NCI-H2196 treated with DMSO at 0.1 percent for 48 hours (cell line): ENCODE data around the gene KLHL33.

Experiments used
- DNase-seq: peaks from one replicate; lab custom pipeline; 2025; ENCODE audit not compliant: unreplicated experiment; lab: John Stamatoyannopoulos, UW

Gene KLHL33

DNA sequence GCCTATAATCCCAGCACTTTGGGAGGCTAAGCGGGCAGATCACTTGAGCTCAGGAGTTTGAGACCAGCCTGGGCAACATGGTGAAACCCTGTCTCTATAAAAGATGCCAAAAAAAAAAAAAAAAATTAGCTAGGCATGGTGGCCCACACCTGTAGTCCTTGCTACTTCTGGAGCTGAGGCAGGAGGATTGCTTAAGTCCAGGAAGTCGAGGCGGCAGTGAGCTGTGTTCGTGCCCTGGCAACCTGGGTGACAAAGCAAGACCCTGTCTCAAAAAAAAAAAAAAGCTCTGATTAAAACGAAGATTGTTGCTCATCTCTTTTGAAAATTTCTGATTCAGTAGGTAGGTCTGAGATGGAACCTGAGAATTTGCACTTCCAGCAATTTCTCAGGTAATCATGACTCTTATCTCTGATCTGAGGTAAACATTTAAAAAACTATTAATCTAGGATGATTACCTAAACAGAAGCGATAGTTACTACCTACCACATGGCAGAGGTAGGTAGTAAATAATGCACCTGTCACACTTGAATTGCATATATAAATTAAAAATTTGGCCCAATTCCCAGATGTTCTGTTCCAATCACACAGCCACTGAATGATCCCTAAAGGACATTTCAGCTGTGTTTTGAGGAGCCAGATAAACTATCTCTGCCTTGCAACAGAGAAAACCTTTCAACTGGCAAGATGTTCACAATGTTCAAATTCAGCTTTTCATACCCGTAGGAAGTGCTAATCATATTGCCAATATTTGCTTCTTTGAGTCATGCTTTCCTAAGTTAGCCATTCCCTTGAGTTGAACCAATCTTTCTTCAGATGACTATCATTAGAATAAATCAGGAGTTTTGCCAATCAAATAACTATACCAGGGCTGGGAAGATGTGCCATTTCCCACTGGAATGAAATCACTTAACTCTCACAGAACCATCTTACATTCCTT lies 18.4 kb downstream of the KLHL33 start:
- DNase-seq: no peak

DNA sequence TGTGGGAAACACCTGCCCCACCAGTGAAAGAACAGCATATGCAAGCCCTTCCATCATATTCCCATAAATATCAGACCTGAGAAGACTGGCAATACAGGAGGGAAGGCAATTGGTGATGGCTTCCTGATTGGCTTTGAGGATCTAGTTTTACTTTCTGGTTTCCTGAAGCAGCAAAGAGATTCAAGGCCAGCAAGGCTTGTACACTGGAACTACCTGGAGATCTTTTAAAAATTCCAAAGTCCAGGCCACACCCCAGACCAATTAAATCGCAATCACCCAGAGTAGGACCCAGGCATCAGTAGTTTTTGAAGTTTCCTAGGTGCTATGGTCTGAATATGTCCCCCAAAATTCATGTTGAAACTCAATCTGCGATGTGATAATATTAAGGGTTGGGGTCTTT lies 19.7 kb downstream of the KLHL33 start:
- DNase-seq: no peak

DNA sequence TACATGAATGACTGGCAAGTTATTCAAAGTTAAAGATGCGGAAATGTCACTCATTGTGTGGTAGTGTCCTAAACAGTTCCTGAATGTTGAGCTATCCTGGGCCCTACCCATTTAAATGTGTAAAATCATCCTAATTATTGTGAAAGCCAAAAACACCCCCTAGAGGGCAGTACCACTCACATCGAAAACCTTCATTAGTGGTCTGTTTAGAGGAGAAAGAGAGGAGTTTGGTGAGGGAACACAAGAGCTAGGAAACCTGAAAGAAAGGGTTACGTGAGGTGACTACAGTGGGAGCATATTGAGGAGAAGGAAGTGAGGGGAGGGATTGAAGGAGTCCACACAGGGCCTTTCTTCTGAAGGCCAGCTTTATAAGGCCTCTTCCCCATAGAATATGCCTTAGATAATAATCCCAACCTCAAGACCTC lies 20.2 kb downstream of the KLHL33 start:
- DNase-seq: peak; percentile 35

DNA sequence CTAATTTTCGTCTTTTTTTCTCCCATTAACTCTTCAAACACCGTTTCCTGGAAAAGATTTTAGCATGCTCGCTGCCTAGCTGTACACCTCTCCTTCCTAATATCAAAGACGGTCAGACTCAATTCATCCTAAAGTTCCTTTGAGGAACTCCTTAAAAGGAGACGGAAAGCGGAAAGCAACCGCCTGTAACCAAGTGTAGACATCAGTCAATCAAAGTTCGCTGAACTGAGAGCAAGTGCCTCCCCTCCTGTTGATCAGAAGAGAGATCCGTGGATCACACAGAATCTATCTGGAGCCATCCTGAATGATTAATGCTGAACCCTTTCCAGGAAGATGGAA lies 22.3 kb downstream of the KLHL33 start:
- no peak for DNase-seq

DNA sequence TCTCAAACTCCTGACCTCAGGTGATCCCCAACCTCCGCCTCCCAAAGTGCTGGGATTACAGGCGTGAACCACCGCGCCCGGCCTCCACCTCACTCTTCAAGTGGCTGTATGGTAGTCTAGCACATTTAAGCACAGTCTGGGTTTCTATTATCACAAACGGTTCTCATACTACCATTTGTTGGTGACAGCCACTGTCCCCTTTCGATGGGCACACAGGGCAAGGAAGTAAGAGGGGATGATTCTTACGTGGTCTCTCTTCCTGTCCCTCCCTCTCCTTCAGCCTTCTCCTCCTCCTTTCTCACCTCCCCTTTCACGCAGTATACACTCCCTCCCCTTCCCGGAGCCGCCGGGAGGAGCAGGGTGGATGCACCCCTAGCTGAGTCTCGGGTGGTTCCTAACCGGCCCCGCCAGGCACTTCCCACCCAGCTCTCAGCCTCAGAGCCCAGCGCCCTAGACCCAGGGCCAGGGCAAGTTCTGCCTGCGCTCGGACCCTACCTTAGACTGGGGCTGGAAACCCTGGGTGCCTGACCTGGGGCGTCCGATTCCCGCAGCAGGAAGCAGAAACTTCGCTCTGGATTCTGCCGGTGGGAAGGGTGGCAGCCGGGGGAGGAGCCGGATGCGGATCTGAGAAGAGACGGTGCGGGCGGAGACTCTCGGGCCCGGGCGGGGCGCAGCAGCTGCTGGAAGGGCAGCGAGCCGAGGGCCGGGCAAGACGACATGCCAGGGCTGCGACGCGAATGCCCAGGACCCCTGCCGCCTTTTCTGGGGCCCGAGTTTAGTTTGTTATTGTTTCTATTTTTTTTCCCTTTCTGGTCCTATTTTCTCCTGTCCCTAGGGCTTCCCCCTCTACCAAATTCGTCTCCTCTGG lies 22.9 kb downstream of the KLHL33 start, which contains the start of gene TEP1:
TSS of gene TEP1 (minus strand) at position 626 of the 868 bp plus-strand sequence. CDS start 5,062 bp downstream, outside the sequence.
- DNase-seq: peak; percentile 81

DNA sequence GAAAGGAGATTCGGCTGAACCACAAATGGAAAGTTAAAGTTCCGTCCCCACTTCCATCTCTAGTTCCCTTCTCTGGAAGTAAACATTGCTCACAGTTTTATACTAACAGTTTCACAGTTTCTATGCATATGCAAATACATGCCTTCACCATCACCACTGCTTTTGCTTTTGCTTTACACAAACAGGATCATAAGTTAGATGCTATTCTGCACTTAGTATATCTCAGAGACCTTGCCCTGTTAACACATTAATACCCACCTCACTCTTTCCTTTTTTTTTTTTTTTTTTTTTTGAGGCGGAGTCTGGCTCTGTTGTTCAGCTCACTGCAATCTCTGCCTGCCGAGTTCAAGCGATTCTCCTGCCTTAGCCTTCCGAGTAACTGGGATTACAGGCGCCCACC lies 23.6 kb downstream of the KLHL33 start:
- DNase-seq: no peak

DNA sequence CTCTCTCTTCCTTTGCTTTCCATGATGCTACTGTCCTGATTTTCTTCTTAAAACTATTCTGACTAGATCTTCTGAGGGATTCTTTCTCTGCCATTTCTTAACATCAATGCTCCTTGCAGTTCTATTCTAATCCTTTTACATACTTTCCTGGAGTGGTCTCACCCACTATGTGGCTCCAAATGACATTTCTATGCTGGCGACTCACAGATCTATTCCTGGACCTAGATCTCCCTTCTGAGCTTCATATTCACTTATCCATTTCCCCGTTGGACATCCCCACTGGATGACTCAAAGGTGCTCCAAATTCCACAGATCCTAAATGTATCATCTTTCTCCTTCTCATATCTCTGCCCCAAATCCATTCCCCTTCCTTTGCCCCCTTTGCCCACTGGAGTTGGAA lies 26.7 kb downstream of the KLHL33 start:
- DNase-seq: no peak

DNA sequence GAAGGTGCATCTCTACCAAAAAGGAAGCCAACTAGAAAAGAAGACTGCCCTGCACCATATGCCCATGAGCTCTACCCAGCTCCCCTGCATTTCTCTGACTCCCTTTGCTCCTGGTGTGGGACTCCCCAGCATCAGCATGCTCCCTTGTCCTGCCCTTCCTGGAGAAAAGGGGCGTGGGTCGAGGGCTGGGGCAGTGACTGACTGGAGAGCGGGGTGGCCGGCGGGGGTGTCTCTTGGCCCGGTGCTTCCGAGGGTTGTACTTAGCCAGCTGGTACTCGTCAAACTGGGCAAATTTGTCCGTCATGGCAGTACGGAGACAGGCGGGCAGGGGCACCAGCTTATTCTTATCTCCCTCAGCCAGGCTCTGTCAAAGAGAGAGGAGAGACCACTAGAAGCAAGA lies 32.4 kb downstream of the KLHL33 start:
- DNase-seq: no peak

DNA sequence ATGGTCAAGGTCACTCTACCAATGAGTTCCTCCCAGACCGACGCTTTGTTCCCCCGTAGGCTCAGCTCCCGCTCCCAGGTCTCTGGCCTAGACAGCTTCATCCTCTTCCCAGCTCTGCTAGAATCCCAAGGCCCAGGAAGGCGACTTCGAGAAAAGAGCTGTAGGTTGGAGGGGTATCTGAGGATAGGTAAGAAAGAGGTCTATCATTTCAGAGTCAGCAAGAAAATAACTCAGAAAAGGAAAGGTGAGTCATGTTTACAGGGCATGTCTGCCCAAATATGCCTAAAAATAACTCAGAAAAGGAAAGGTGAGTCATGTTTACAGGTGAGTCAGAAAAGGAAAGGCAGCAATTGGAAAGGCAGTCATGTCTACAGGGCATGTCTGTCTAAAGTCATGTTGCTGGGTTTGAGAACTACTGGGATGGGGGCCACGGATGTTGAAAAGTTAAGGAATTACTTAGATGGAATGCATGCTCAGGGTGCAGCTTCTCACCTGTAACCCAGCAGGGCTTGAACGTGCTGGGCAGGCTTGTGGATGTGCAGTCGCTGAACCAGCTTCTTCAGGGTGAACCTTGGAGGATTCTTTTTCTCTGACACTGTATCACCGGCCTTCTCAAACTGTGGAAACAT lies 34.9 kb downstream of the KLHL33 start:
- no peak for DNase-seq

DNA sequence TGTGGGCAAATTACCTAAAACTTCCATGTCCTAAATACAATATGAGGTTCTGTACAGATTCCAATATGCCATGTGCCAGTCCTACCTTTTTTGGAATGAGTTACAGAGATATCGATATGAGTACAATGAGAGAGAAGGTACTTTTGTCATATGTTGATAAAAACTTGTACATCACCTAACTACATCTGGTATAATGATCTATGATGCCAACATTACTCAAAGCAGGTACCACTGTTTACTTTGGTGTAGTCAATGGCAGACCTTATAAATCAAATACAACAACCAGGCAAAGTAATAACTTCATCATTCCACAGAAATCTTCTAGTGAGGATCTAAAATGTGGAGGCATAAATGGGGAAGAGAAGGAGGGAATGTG lies 35.4 kb downstream of the KLHL33 start:
- no peak for DNase-seq

DNA sequence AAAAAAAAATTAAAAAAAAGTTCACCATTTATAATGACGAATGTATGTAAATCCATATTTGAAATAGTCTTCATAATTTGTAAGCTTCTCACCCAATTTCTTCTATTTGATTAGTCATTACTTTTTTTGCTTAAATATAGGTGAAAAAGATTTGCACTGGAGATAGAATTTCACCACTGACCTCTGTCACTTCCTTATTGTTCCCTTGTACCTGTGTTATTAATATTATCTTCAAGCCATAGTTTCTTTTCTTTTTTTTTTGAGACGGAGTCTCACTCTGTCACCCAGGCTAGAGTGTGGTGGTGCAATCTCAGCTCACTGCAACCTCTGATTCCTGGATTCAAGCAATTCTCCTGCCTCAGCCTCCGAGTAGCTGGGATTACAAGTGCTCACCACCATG lies 38.5 kb downstream of the KLHL33 start:
- DNase-seq: no peak

DNA sequence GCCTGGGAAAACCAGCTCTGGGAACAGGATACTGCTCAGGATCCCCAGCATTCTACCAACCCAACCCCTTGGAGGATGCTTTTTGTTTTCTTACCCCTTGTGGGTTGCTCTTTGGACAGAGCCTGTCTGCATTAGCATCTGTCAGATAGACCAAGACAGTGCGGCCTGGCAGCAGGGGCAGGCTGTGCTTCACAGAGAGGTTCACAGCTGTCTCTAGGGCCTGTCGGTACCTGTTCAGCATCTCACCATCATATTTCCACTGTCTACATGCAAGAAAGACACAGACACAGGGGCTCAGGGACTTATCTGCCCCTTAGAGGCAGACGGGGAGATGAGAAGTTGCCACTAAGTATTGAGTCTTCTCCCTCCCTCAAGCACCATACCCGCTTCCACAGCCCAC lies 44.5 kb downstream of the KLHL33 start:
- DNase-seq: no peak

DNA sequence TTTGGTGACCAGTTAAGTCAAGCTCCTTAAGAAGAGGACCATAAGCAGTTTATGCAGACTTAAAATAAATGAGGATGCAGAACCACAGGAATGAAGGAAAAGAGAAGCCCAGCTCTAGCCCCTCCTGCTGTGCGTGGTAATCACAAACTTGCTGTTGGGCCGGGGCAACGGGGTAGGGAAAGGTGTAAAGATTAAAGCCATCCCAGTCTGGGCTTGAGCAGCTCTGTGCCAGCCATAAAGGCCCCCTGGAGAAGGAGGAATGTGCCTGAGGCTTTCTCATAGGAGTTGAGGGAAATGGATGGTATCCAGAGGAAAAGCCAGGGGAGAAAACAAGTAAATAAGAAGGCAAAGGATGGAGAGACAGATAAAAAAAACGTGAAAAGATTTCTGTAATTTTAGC lies 47.8 kb downstream of the KLHL33 start:
- no peak for DNase-seq

DNA sequence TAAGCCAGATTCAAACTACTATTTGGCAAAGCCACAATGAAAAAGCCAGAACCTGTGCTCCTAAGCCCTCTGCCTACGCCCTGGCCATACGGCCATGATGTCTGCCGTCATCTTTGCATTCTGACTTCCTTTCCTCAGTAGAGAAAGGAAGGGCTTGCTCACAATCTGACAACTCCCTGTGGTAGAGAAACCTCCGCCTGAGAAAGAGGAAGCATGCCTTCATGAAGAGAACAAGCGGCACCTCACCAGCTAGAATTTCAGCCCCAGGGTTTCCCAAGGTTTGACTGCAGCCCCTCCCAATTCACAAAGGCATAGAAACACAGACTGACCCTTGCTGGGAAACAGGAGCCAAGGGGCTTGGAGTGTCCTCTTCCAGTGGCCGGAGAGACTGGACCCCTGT lies 48.4 kb downstream of the KLHL33 start:
- no peak for DNase-seq

DNA sequence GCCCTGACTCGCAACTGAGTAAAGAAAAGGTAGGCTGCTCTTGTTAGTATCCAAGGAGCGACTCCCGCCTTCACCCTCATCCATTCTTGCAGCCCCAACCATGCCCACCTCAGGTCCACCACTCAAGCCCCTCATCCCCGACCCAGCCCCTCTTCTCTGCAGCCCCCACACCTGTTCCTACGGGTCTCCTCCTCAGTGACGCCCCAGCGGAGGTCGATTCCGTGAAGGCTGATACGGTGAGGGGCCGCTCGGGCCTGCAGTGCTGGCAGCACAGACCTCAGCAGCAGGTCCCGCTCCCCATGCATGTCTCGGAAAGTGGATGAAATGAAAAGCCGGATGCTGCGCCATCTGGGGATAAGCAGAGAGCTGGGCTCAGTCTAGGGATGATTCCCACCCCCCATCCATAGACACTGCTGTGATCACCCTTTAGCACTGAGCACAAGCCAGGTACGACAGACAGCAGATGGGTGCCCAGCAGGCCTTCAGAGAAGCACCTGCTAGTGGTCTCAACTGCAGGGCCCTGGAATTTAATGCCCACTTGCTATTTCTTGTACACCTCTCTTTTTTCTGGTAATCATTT lies 49.6 kb downstream of the KLHL33 start:
- no peak for DNase-seq

DNA sequence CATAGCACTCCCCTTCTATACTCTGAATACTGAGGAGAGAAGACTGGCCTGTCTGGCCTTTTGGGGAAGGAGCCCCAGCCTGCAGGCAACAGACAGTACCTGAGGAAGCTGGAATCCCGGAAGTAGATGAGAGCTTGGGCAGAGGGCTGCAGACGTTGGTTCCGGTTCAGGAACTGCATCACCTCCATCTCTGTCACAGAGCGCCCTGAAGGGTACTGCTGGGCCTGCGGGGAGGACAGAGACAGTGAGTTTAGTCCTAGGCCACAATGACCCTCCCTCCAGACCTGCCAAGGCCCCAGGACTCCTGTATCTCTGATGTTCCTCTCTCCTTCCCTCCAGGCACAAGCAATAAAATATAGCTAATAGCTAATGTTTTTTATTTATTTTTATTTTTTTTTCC lies 51.1 kb downstream of the KLHL33 start:
- no peak for DNase-seq

DNA sequence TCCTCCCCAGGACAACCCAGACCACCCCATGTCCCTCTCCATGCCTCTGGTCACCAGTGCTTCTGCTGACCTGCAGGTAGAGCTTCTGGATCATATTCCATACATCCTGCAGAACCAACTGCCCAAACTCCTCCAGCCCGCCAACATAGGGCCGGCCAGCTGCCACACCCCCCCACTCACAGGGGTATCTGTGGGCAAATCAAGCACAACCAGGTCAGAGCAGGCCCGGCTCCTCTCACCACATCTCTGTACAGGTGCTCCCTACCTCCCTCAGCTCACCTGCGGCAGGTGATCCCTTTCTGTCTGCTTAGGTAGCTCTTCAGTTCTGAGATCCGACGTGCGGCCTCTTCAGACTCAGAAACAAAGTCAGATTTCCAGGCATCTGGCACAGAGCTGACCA lies 51.6 kb downstream of the KLHL33 start:
- no peak for DNase-seq

DNA sequence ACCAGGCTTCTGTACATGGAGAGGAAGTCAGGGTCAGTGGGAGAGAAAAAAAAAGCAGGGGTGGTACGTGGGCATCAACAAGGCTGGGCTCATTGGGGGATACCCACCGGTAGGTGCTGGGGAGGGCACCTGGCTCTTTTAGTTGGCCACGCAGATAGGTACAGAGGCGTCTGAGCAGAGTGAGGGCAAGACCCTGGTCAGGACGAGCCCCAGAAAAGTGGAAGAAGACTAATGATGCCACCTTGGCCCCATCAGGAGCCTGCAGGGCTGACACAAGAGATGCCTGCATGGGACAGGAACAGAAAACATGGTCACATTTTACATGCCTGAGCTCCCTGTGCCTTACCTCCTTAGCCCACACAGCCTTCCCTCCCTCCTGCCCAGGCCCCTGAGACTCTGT lies 52.3 kb downstream of the KLHL33 start:
- DNase-seq: no peak

DNA sequence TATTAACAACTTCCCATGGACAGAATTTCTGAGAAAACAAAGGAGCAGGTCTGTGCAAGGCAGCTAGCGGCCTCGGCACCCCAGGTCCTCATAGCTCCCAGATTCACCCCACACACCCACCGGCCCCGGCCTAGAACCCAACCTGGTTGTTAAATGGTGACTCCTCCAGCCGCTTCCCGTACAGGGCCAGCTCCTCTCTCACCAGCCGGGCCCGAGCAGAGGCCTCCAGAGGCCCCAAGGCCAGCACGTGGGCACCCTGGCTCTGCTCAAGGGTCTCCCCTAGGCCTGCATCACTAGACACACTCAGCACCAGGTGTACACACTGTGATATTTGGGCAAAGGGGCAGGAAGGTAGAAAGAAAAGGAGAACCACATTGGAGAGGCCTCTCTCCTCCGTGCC lies 52.9 kb downstream of the KLHL33 start:
- DNase-seq: no peak

DNA sequence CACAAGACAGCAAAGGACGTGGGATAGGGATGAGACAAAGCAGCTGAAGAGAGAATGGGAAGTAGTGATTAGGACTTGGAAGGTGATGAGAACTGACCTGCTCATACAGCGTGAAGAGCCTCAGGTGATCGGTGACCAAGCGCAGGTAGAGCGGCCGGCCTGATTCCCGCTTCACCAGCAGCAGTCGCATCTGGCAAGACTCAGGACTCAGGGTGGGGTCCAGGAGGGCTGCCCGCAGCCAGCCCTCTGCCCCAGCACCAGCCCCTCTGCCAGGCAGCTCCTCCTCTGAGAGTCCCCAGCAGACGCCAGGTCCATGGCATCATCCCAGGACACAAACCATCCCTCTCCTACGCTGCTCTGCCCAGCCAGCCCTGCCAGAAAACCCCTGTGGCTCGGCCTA lies 53.4 kb downstream of the KLHL33 start:
- DNase-seq: no peak

DNA sequence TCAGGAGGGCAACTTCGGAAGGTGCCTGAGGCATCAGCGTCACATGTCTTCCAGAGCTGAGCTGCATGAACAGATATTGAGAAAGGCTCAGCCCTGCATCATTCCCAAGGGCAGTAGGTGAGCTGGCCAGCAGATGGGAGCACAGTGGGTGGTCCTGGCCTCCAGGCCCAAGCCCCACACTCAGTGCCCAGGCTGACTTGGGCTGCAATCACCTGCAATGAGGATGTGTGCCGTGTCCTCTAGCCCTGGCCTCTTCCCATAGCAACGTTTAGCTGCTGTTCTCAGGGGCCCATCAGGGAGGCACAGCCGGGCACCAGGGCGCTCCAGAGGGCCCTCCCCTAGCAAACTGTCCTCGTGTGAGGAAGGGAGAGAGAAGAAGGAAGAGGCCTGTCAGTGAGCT lies 54.6 kb downstream of the KLHL33 start:
- no peak for DNase-seq
